ENCODE measurements around the gene ACKR4. TPM values are rescaled to one million over a fixed set of nuclear protein-coding genes. Genes with fewer than 3 reads are reported as not detected.

ACKR4 gene
- polyA plus RNA-seq, 1 of the 3 experiments (the other 2 are of a cell fraction), result 0.10 TPM

- no peak for TF ChIP-seq CHD2 (IDR thresholded peaks at IDR 0.05; ENCODE audit: low read length, partially characterized antibody)
- TF ChIP-seq, protein P1, sequence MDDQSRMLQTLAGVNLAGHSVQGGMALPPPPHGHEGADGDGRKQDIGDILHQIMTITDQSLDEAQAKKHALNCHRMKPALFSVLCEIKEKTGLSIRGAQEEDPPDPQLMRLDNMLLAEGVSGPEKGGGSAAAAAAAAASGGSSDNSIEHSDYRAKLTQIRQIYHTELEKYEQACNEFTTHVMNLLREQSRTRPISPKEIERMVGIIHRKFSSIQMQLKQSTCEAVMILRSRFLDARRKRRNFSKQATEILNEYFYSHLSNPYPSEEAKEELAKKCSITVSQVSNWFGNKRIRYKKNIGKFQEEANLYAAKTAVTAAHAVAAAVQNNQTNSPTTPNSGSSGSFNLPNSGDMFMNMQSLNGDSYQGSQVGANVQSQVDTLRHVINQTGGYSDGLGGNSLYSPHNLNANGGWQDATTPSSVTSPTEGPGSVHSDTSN (IDR thresholded peaks at IDR 0.05), result no peak
Measured at GRCh38 chr3:132573797-132574211, 23.3 kb upstream of the ACKR4 start (continued).

GRCh38 chr3:132587401-132587800, 9.7 kb upstream of the ACKR4 start:
- no peaks in the 10 kb centered on the region for H3K9me3 ChIP-seq
- CTCF ChIA-PET, result interaction anchor here (1.6 kb wide), 1 partner anchor 52 kb away, joined by 3 read pairs; no protein-coding TSS in a partner anchor

DNA sequence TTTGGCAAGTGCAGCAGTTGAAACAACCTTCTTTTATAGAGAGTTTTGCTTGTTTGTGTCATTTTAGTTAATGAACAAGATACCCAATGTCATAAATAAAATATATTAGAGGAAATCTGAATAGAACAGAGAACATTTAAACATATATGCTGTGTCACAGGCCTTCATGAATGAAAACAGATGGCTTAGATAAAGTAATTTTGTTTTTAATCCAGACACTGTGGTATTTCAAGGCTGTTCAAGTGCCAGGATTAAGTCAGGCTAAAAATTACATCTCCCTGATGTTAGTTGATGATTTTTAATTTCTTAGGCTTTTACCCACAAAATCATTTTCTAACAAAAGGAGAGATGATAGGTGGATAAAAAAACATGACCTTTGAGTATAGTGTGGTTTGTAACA, 4.9 kb upstream of the ACKR4 start:
- Histone ChIP-seq H3K36me3 (replicated peaks in 1 of 2; ENCODE audit: control insufficient read depth in 1 of 2, insufficient read depth in 2 of 2, low read length in 1 of 2) (peaks cover 0 to 4% of the 10 kb centered on the region in 2 experiments), H3K27me3 (ENCODE audit: insufficient read depth) (no peaks in the 10 kb centered on the region), H3K9me2 (no peaks in the 10 kb centered on the region), H3K4me1 (ENCODE audit: control insufficient read depth in 1 of 2, insufficient read depth in 2 of 2, low read depth in 1 of 2, low read length in 1 of 2) (peaks cover 4 to 34% of the 10 kb centered on the region in 2 experiments; a peak in 3 of 4 replicates), H3K9me3 (no peaks in the 10 kb centered on the region), H3K27ac (ENCODE audit: low read depth in 2 of 2, low read length in 1 of 2) (peak overlapping the region; percentile 76 to 92; a peak in 2 of 4 replicates), H3K4me2 (no peak overlapping the region), H3K4me3 (ENCODE audit: low read depth in 2 of 2, low read length in 1 of 2) (no peak overlapping the region), H3K9ac (no peak overlapping the region), H2AFZ (ENCODE audit: low read depth) (no peak overlapping the region), H4K20me1 (ENCODE audit: insufficient read depth) (no peaks in the 10 kb centered on the region), H3F3A (replicated peaks; ENCODE audit: insufficient read depth) (peaks cover 34% of the 10 kb centered on the region), H3K79me2 (ENCODE audit: insufficient read depth) (no peaks in the 10 kb centered on the region)
- no peak for DNase-seq
- POLR2A ChIA-PET, result no interaction called here
- CTCF ChIA-PET, result interaction anchor here (1.2 kb wide), 1 partner anchor 56 kb away, joined by 5 read pairs; no protein-coding TSS in a partner anchor
- TF ChIP-seq, protein P2, sequence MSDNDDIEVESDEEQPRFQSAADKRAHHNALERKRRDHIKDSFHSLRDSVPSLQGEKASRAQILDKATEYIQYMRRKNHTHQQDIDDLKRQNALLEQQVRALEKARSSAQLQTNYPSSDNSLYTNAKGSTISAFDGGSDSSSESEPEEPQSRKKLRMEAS (IDR thresholded peaks at IDR 0.05; ENCODE audit: low read depth), result no peak
- TF ChIP-seq, protein P3, sequence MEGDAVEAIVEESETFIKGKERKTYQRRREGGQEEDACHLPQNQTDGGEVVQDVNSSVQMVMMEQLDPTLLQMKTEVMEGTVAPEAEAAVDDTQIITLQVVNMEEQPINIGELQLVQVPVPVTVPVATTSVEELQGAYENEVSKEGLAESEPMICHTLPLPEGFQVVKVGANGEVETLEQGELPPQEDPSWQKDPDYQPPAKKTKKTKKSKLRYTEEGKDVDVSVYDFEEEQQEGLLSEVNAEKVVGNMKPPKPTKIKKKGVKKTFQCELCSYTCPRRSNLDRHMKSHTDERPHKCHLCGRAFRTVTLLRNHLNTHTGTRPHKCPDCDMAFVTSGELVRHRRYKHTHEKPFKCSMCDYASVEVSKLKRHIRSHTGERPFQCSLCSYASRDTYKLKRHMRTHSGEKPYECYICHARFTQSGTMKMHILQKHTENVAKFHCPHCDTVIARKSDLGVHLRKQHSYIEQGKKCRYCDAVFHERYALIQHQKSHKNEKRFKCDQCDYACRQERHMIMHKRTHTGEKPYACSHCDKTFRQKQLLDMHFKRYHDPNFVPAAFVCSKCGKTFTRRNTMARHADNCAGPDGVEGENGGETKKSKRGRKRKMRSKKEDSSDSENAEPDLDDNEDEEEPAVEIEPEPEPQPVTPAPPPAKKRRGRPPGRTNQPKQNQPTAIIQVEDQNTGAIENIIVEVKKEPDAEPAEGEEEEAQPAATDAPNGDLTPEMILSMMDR (IDR thresholded peaks at IDR 0.05), result no peak
- no peak for TF ChIP-seq YY1 (IDR thresholded peaks at IDR 0.05; ENCODE audit: low read depth)
- TF ChIP-seq MXI1 (IDR thresholded peaks at IDR 0.05; ENCODE audit: low read depth, low read length), result no peak
- no peak for TF ChIP-seq FOXM1 (IDR thresholded peaks at IDR 0.05; ENCODE audit: low read depth)
- TF ChIP-seq IRF3 (IDR thresholded peaks at IDR 0.05; ENCODE audit: low read depth, low read length), result no peak
- TF ChIP-seq NRF1 (IDR thresholded peaks at IDR 0.05; ENCODE audit: low read depth, low read length), result no peak
- TF ChIP-seq JUND (IDR thresholded peaks at IDR 0.05), result no peak
- peak; percentile 73 for TF ChIP-seq TCF12 (IDR thresholded peaks at IDR 0.05)
- peak; percentile 22; the same call in 1 of the 2 replicates for TF ChIP-seq POLR2AphosphoS5 (IDR thresholded peaks at IDR 0.05; ENCODE audit: low read depth, low read length)

More at GRCh38 chr3:132587401-132587800, 9.7 kb upstream of the ACKR4 start:
- POLR2A ChIA-PET, result no interaction called here
- DNase-seq, result no peak
- Histone ChIP-seq H3F3A (replicated peaks; ENCODE audit: insufficient read depth) (no peaks in the 10 kb centered on the region), H3K27ac (ENCODE audit: low read depth in 2 of 2, low read length in 1 of 2) (no peak overlapping the region), H4K20me1 (ENCODE audit: insufficient read depth) (no peaks in the 10 kb centered on the region), H3K9me2 (no peaks in the 10 kb centered on the region), H3K4me1 (ENCODE audit: control insufficient read depth in 1 of 2, insufficient read depth in 2 of 2, low read depth in 1 of 2, low read length in 1 of 2) (peaks cover 0 to 9% of the 10 kb centered on the region in 2 experiments; a peak in 2 of 4 replicates), H2AFZ (ENCODE audit: low read depth) (no peak overlapping the region), H3K4me3 (ENCODE audit: low read depth in 2 of 2, low read length in 1 of 2) (no peak overlapping the region), H3K4me2 (no peak overlapping the region), H3K36me3 (replicated peaks in 1 of 2; ENCODE audit: control insufficient read depth in 1 of 2, insufficient read depth in 2 of 2, low read length in 1 of 2) (peaks cover 0 to 4% of the 10 kb centered on the region in 2 experiments), H3K79me2 (ENCODE audit: insufficient read depth) (no peaks in the 10 kb centered on the region), H3K9ac (no peak overlapping the region), H3K27me3 (ENCODE audit: insufficient read depth) (no peaks in the 10 kb centered on the region)
- 100% methylated on average over 1 of the region's 1 CpG for WGBS (ENCODE audit: low lambda C conversion rate)
- TF ChIP-seq CHD2 (IDR thresholded peaks at IDR 0.05; ENCODE audit: low read length, partially characterized antibody) (no peak), GATA2 (CRISPR knock-in tag; IDR thresholded peaks at IDR 0.05) (no peak), RXRA (IDR thresholded peaks at IDR 0.05; ENCODE audit: borderline replicate concordance, low read depth) (no peak), YY1 (IDR thresholded peaks at IDR 0.05; ENCODE audit: low read depth) (no peak), TAF1 (IDR thresholded peaks at IDR 0.05; ENCODE audit: borderline replicate concordance, low read depth, low read length) (no peak), IRF3 (IDR thresholded peaks at IDR 0.05; ENCODE audit: low read depth, low read length) (no peak), POLR2AphosphoS5 (IDR thresholded peaks at IDR 0.05; ENCODE audit: low read depth, low read length) (no peak)
- TF ChIP-seq, protein P3 (IDR thresholded peaks at IDR 0.05), result no peak
